Suprapubic skin (tissue), 4 donors: ENCODE data around the gene KCTD21. TPM values are rescaled to one million over a fixed set of nuclear protein-coding genes. Genes with fewer than 3 reads are reported as not detected.

ENCODE experiments used
- DNase-seq, 2 donors: peaks; one replicate each; pipeline ENCODE4 v3.0.0-alpha.2; 2019; ENCODE audit warnings: low spot score in 2 of 2
- H3K27ac ChIP-seq: fragments of 200-600 bp; sonication (generic); one replicate; pipeline ENCODE4 v1.5.1; 2019
- H3K27me3 ChIP-seq: fragments of 200-600 bp; sonication (generic); one replicate; pipeline ENCODE4 v1.5.1; 2019
- H3K36me3 ChIP-seq: fragments of 200-600 bp; sonication (generic); one replicate; pipeline ENCODE4 v1.5.1; 2019
- H3K4me1 ChIP-seq: fragments of 200-600 bp; sonication (generic); one replicate; pipeline ENCODE4 v1.5.1; 2019
- H3K4me3 ChIP-seq: fragments of 200-600 bp; sonication (generic); one replicate; pipeline ENCODE4 v1.5.1; 2019; ENCODE audit warnings: mild to moderate bottlenecking
- H3K9me3 ChIP-seq: fragments of 200-600 bp; sonication (generic); one replicate; pipeline ENCODE4 v1.5.1; 2019
- EP300 ChIP-seq: sonication (generic); formaldehyde crosslinking; IDR thresholded peaks from one replicate; pipeline ENCODE4 v1.6.1; 2017; ENCODE audit warnings: antibody characterized with exemption
- POLR2A ChIP-seq, 2 donors: fragments of 450-650 bp; IDR thresholded peaks; one replicate each; pipeline ENCODE4 v1.6.1; 2017; ENCODE audit warnings: antibody characterized with exemption in 2 of 2, mild to moderate bottlenecking in 2 of 2, moderate library complexity in 2 of 2
- POLR2AphosphoS5 ChIP-seq, 3 donors: sonication (generic); formaldehyde crosslinking; IDR thresholded peaks; one replicate each; pipeline ENCODE4 v1.6.1; 2017; ENCODE audit warnings: antibody characterized with exemption in 3 of 3
- WGBS: methylation state at CpG from one replicate; pipeline ENCODE4 v1.1.5; 2018; 5-methylcytosine and 5-hydroxymethylcytosine counted together
- total RNA-seq, 4 donors: library from RNA; depleted of rRNA; stranded (reverse); fragments of >200 nt; gene quantifications; one replicate each; pipeline ENCODE4 v1.1.0, GENCODE V29; 2016
- TF ChIP-seq, protein P1 (sequence below), 2 donors: fragments of 200-600 bp in 1 of 2; fragments of 450-650 bp in 1 of 2; sonication (generic) in 1 of 2; IDR thresholded peaks; one replicate each; pipeline ENCODE4 v1.5.1; 2016 to 2019; ENCODE audit warnings: antibody characterized with exemption in 2 of 2, mild to moderate bottlenecking in 1 of 2, moderate library complexity in 1 of 2

The KCTD21 gene
- total RNA-seq, 4 donors from 2014 or later = 3.6 to 11.1 (median 4.3) TPM

DNA sequence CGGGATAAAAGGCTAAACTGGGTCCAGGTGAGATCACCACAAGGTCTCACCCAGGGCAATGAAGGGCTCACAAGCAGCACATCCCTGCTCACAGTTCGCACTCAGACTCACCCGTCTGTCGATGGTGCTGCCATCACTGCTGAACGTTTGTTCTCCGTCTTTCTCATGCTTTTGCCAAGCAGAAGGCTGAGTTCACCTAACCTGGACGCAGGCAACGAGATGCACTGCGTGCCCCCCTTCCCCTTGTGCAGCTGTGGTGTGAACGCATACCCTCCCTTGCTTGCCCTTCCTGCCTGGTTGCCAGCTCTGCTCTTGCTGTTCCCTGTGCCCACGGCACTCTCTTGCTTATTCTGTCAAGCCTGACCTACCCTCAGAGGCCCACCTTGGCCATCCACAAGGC lies 18.0 kb downstream of the KCTD21 start:
- TF ChIP-seq, protein P1, sequence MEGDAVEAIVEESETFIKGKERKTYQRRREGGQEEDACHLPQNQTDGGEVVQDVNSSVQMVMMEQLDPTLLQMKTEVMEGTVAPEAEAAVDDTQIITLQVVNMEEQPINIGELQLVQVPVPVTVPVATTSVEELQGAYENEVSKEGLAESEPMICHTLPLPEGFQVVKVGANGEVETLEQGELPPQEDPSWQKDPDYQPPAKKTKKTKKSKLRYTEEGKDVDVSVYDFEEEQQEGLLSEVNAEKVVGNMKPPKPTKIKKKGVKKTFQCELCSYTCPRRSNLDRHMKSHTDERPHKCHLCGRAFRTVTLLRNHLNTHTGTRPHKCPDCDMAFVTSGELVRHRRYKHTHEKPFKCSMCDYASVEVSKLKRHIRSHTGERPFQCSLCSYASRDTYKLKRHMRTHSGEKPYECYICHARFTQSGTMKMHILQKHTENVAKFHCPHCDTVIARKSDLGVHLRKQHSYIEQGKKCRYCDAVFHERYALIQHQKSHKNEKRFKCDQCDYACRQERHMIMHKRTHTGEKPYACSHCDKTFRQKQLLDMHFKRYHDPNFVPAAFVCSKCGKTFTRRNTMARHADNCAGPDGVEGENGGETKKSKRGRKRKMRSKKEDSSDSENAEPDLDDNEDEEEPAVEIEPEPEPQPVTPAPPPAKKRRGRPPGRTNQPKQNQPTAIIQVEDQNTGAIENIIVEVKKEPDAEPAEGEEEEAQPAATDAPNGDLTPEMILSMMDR (IDR thresholded peaks at IDR 0.05) = no peak
- no peak for TF ChIP-seq POLR2AphosphoS5 (IDR thresholded peaks at IDR 0.05)
- TF ChIP-seq POLR2A (IDR thresholded peaks at IDR 0.05) = no peak
- TF ChIP-seq EP300 = no peak
- no peak overlapping the region for H3K27ac ChIP-seq
- 90% methylated on average over 11 of the region's 11 CpGs for WGBS

DNA sequence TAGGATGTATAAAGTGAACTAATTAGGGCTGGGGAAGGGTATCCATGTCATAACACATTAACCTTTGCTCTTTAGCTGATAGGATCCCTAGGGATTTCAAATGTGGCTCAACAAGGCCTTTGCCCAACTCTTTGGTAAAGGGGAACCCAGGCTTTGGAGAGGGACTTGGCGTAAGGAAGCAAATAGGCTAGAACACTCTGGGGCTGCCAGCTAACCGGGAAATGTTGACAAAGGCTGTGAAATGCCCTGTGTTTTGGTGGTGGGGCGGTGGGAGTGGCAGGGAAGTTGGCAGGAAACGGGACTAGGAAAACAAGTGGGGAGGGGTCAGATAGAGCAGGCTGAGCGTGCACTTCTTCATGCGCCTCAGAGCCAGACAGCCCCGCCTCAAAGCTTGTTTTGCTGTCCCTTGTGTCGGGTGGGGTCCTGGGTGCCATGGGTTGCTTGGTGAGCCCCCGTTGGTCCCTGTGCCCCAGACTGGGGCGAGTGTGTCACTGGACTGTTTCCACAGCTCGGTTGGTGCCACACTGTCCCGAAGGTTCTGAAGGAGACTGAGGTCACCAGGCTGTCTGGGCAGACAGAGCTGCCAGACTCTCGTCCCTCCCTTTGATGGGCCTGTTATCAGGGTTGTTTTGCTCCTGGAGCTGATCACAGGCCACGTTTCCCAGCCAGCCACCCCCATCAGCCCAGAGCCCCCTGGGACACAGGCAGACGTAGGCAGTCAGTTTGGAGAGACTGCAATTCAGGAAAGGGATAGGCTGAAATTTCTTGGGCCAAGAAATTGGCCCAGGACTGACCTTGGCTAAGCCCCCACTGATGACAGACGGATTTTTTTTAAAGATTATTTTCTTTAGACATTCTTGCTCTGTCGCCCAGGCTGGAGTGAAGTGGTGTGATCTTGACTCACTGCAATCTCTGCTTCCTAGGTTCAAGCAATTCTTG lies 19.6 kb downstream of the KCTD21 start:
- Histone ChIP-seq H3K27me3 (no peaks in the 10 kb centered on the region), H3K36me3 (peaks cover 20% of the 10 kb centered on the region), H3K9me3 (no peaks in the 10 kb centered on the region), H3K4me1 (peaks cover 19% of the 10 kb centered on the region), H3K27ac (peak overlapping the region; percentile 82), H3K4me3 (no peak overlapping the region)
- WGBS = 54% methylated on average over 14 of the region's 17 CpGs
- peak; percentile 90 for DNase-seq
- TF ChIP-seq POLR2AphosphoS5 (IDR thresholded peaks at IDR 0.05) (no peak), EP300 (no peak), POLR2A (IDR thresholded peaks at IDR 0.05) (no peak)
- TF ChIP-seq, protein P1 (IDR thresholded peaks at IDR 0.05) = no peak

More for the DNA sequence above, 18.0 kb downstream of the KCTD21 start:
- DNase-seq = no peak
- Histone ChIP-seq H3K27me3 (no peaks in the 10 kb centered on the region), H3K4me1 (peaks cover 19% of the 10 kb centered on the region), H3K36me3 (peaks cover 24% of the 10 kb centered on the region), H3K9me3 (no peaks in the 10 kb centered on the region), H3K4me3 (no peak overlapping the region)

DNA sequence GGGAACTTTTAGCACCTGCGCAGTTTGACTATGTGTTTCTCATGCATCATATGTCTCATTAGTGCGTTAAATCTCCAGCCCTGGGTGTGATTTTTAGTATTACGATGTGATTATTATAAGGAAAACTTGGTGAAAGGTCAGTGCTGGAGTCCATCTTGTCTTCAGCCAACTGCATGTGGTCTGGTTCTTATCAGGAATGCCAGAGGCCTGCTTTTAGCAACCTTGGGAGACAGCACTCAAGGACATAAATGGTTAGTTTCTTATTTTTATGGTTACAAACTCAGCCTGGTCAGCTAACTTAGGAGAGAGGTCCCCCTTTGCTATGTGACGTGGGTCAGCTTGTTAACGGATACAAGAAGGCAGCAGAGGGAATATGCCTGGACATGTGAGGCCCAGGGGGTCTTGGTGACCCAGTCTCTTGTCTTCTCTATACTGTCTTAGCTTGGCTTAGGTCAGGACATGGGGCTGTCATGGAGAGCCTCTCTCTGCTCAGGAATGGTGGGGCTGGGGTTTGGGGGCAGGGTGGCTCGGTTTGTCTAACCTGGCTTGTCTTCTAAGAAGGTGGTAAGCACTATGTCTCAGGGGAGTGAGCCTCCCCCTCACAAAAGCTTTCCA lies 21.5 kb downstream of the KCTD21 start:
- H3K27ac ChIP-seq = no peak overlapping the region
- no peak overlapping the region for H3K4me3 ChIP-seq
- no peaks in the 10 kb centered on the region for H3K9me3 ChIP-seq
- H3K4me1 ChIP-seq = peaks cover 19% of the 10 kb centered on the region
- TF ChIP-seq POLR2A (IDR thresholded peaks at IDR 0.05) (no peak), POLR2AphosphoS5 (IDR thresholded peaks at IDR 0.05) (no peak), EP300 (no peak)
- TF ChIP-seq, protein P1 (IDR thresholded peaks at IDR 0.05) = no peak
- H3K27me3 ChIP-seq = no peaks in the 10 kb centered on the region
- DNase-seq = no peak
- H3K36me3 ChIP-seq = peaks cover 3% of the 10 kb centered on the region
- WGBS = 96% methylated on average over 5 of the region's 6 CpGs

DNA sequence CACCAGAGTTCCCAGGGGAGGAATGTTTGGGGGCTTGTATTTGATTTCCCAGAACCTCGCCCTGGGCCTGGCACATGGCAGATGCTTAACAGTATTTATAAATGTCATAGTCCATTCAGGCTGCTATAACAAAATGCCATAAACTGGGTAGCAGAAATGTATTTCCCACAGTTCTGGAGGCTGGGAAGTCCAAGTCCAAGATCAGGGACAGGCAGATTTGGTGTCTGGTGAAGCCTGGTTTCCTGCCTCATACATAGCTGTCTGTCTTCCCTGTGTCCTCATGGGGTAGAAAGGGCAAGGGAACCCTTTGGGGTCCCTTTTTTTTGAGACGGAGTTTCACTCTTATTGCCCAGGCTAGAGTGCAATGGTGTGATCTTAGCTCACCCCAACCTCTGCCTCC lies 24.0 kb downstream of the KCTD21 start:
- Histone ChIP-seq H3K4me3 (no peak overlapping the region), H3K27ac (no peak overlapping the region), H3K4me1 (peaks cover 12% of the 10 kb centered on the region), H3K36me3 (no peaks in the 10 kb centered on the region), H3K9me3 (no peaks in the 10 kb centered on the region), H3K27me3 (no peaks in the 10 kb centered on the region)
- 96% methylated on average over 2 of the region's 2 CpGs for WGBS
- TF ChIP-seq POLR2AphosphoS5 (IDR thresholded peaks at IDR 0.05) (no peak), POLR2A (IDR thresholded peaks at IDR 0.05) (no peak), EP300 (no peak)
- TF ChIP-seq, protein P1 (IDR thresholded peaks at IDR 0.05) = no peak
- no peak for DNase-seq

DNA sequence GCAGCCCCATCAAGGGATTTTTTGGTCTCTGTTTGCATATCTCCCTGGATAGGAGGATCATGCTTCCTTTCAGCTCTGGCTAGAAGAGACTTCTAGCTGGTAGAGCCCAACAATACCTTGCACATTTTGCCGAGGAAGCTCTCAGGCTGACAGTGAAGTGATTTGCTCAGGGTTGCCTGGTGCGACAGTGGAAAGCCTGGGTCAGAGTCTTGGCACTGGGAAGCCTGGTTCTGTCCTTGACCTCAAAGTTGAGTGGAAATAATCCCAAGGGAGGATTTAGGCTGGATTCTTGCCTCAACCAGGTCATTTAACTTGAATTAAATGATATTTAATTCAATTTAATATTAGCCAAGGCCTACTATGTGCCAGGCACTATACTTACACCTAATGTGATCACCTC lies 24.6 kb downstream of the KCTD21 start:
- TF ChIP-seq POLR2A (IDR thresholded peaks at IDR 0.05) = no peak
- H3K27ac ChIP-seq = no peak overlapping the region
- H3K4me3 ChIP-seq = no peak overlapping the region
- no peaks in the 10 kb centered on the region for H3K36me3 ChIP-seq
- H3K9me3 ChIP-seq = no peaks in the 10 kb centered on the region
- H3K27me3 ChIP-seq = no peaks in the 10 kb centered on the region
- DNase-seq = no peak
- WGBS = 54% methylated on average over 2 of the region's 2 CpGs
- peaks cover 8% of the 10 kb centered on the region for H3K4me1 ChIP-seq
